Neural progenitor cell (in vitro differentiated cells): Measurements from ENCODE around the gene ZNF512. TPM values are rescaled to one million over a fixed set of nuclear protein-coding genes. Genes with fewer than 3 reads are reported as not detected.

Experiments
- DNase-seq: peaks from one replicate; pipeline ENCODE4 v3.0.0-alpha.2; 2016; ENCODE audit warnings: low spot score
- H2AFZ ChIP-seq: fragments of 200-600 bp; sonication (generic); replicated peaks from 2 replicates; pipeline ENCODE4 v1.6.1; 2016; ENCODE audit warnings: antibody characterized with exemption
- H3F3A ChIP-seq: fragments of 200-600 bp; sonication (generic); 2 replicates; pipeline ENCODE4 v1.6.1; 2016; ENCODE audit warnings: antibody characterized with exemption, low read depth
- H3K27ac ChIP-seq: fragments of 200-600 bp; sonication (generic); 2 replicates; pipeline ENCODE4 v1.5.1; 2016; ENCODE audit warnings: mild to moderate bottlenecking
- H3K27me3 ChIP-seq: fragments of 200-600 bp; sonication (generic); 2 replicates; pipeline ENCODE4 v1.6.1; 2016; ENCODE audit warnings: mild to moderate bottlenecking, moderate library complexity
- H3K36me3 ChIP-seq: fragments of 200-600 bp; sonication (generic); 2 replicates; pipeline ENCODE4 v1.5.1; 2016
- H3K4me1 ChIP-seq: fragments of 200-600 bp; sonication (generic); 2 replicates; pipeline ENCODE4 v1.6.1; 2016; ENCODE audit warnings: mixed run types
- H3K4me2 ChIP-seq: fragments of 200-600 bp; sonication (generic); 2 replicates; pipeline ENCODE4 v1.6.1; 2016
- H3K4me3 ChIP-seq: fragments of 200-600 bp; sonication (generic); 2 replicates; pipeline ENCODE4 v1.5.1; 2016
- H3K79me2 ChIP-seq: fragments of 200-600 bp; sonication (generic); 2 replicates; pipeline ENCODE4 v1.6.1; 2016; ENCODE audit warnings: low read depth
- H3K9ac ChIP-seq: fragments of 200-600 bp; sonication (generic); 2 replicates; pipeline ENCODE4 v1.6.1; 2016
- H3K9me3 ChIP-seq: fragments of 200-600 bp; sonication (generic); 2 replicates; pipeline ENCODE4 v1.5.1; 2016; ENCODE audit warnings: low read depth
- H4K20me1 ChIP-seq: fragments of 200-600 bp; sonication (generic); 2 replicates; pipeline ENCODE4 v1.6.1; 2016; ENCODE audit warnings: low read depth
- H3K27ac Mint-ChIP-seq: 3 replicates; pipeline ENCODE4 v1.8.0; 2021; ENCODE audit warnings: mixed read lengths
- H3K27me3 Mint-ChIP-seq: 2 replicates; pipeline ENCODE4 v1.8.0; 2022; ENCODE audit warnings: low read depth, mild to moderate bottlenecking, inconsistent platforms, moderate library complexity, mixed read lengths; ENCODE audit not compliant: insufficient read depth
- H3K36me3 Mint-ChIP-seq: 3 replicates; pipeline ENCODE4 v1.8.0; 2021; ENCODE audit warnings: mixed read lengths
- H3K4me1 Mint-ChIP-seq: 3 replicates; pipeline ENCODE4 v1.8.0; 2021; ENCODE audit warnings: mixed read lengths
- H3K4me3 Mint-ChIP-seq: 3 replicates; pipeline ENCODE4 v1.8.0; 2021; ENCODE audit warnings: mild to moderate bottlenecking, moderate library complexity, mixed read lengths
- H3K9me3 Mint-ChIP-seq: 3 replicates; pipeline ENCODE4 v1.8.0; 2020; ENCODE audit warnings: mixed read lengths
- EZH2 ChIP-seq: fragments of 200-600 bp; sonication (generic); IDR thresholded peaks from 2 replicates; pipeline ENCODE4 v1.6.1; 2017; ENCODE audit warnings: antibody characterized with exemption, mild to moderate bottlenecking, moderate library complexity
- EZH2phosphoT487 ChIP-seq: fragments of 200-600 bp; sonication (generic); IDR thresholded peaks from 2 replicates; pipeline ENCODE4 v1.6.1; 2017; ENCODE audit warnings: antibody characterized with exemption
- total RNA-seq: library from RNA; depleted of rRNA; stranded (reverse); fragments of >200 nt; gene quantifications from 2 replicates; pipeline ENCODE4 v1.2.3, GENCODE V29; 2015; ENCODE audit warnings: low replicate concordance
- TF ChIP-seq, protein P1 (sequence below): fragments of 200-600 bp; sonication (generic); IDR thresholded peaks from 2 replicates; pipeline ENCODE4 v1.5.1; 2017; ENCODE audit warnings: antibody characterized with exemption, mild to moderate bottlenecking

The ZNF512 gene
- total RNA-seq, 1 donor from 2014 or later: 106 TPM

DNA sequence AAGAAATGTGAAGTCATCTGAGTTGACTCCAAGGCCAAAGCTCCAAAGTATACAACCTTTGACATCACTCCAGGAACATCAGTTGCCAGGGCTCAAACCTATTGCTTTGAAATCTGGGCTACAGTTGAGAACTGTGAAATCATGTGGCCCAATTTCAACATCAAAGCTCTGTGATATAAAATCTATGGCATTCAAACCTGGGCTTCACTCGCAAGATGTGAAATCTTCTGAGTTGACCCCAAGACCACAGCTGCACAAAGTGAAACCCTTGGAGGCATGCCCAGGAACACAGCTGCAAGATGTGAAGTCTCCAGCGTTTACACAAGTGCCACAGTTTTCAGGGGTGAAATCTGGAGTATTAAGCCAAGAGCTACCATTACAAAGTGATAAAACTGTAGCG lies 9.4 kb upstream of the ZNF512 start:
- H3K4me2 ChIP-seq: no peak overlapping the region
- Mint-ChIP-seq H3K27ac (no peak overlapping the region), H3K9me3 (peaks cover 8% of the 10 kb centered on the region), H3K27me3 (no peaks in the 10 kb centered on the region), H3K4me3 (no peak overlapping the region), H3K4me1 (no peaks in the 10 kb centered on the region), H3K36me3 (no peaks in the 10 kb centered on the region)
- TF ChIP-seq EZH2phosphoT487 (no peak), EZH2 (no peak)
- TF ChIP-seq, protein P1, sequence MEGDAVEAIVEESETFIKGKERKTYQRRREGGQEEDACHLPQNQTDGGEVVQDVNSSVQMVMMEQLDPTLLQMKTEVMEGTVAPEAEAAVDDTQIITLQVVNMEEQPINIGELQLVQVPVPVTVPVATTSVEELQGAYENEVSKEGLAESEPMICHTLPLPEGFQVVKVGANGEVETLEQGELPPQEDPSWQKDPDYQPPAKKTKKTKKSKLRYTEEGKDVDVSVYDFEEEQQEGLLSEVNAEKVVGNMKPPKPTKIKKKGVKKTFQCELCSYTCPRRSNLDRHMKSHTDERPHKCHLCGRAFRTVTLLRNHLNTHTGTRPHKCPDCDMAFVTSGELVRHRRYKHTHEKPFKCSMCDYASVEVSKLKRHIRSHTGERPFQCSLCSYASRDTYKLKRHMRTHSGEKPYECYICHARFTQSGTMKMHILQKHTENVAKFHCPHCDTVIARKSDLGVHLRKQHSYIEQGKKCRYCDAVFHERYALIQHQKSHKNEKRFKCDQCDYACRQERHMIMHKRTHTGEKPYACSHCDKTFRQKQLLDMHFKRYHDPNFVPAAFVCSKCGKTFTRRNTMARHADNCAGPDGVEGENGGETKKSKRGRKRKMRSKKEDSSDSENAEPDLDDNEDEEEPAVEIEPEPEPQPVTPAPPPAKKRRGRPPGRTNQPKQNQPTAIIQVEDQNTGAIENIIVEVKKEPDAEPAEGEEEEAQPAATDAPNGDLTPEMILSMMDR: no peak
- H3F3A ChIP-seq: no peaks in the 10 kb centered on the region
- no peaks in the 10 kb centered on the region for H3K36me3 ChIP-seq
- DNase-seq: no peak
- no peak overlapping the region for H3K27ac ChIP-seq
- peaks cover 49% of the 10 kb centered on the region for H3K27me3 ChIP-seq
- H2AFZ ChIP-seq: no peak overlapping the region
- H3K9ac ChIP-seq: no peak overlapping the region
- no peaks in the 10 kb centered on the region for H3K4me1 ChIP-seq
- no peak overlapping the region for H3K4me3 ChIP-seq
- no peaks in the 10 kb centered on the region for H4K20me1 ChIP-seq
- H3K9me3 ChIP-seq: no peaks in the 10 kb centered on the region
- H3K79me2 ChIP-seq: no peaks in the 10 kb centered on the region

- Mint-ChIP-seq H3K4me1 (peaks cover 18% of the 10 kb centered on the region), H3K27me3 (peaks cover 8% of the 10 kb centered on the region), H3K9me3 (peaks cover 30% of the 10 kb centered on the region), H3K4me3 (peak overlapping the region; percentile 92), H3K27ac (no peak overlapping the region), H3K36me3 (peaks cover 13% of the 10 kb centered on the region)
- Histone ChIP-seq H3K27me3 (peaks cover 31% of the 10 kb centered on the region), H3K9ac (no peak overlapping the region), H4K20me1 (peaks cover 21% of the 10 kb centered on the region), H3K36me3 (no peaks in the 10 kb centered on the region), H3K27ac (no peak overlapping the region), H3K4me1 (peaks cover 10% of the 10 kb centered on the region), H3K9me3 (no peaks in the 10 kb centered on the region), H3K4me3 (no peak overlapping the region), H2AFZ (no peak overlapping the region), H3K79me2 (peaks cover 37% of the 10 kb centered on the region), H3K4me2 (no peak overlapping the region), H3F3A (no peaks in the 10 kb centered on the region)
- DNase-seq: no peak
- TF ChIP-seq EZH2phosphoT487: no peak
- TF ChIP-seq, protein P1: no peak
- TF ChIP-seq EZH2: no peak
Observed at GRCh38 chr2:27581417-27582128, 1.3 kb upstream of the ZNF512 start.

DNA sequence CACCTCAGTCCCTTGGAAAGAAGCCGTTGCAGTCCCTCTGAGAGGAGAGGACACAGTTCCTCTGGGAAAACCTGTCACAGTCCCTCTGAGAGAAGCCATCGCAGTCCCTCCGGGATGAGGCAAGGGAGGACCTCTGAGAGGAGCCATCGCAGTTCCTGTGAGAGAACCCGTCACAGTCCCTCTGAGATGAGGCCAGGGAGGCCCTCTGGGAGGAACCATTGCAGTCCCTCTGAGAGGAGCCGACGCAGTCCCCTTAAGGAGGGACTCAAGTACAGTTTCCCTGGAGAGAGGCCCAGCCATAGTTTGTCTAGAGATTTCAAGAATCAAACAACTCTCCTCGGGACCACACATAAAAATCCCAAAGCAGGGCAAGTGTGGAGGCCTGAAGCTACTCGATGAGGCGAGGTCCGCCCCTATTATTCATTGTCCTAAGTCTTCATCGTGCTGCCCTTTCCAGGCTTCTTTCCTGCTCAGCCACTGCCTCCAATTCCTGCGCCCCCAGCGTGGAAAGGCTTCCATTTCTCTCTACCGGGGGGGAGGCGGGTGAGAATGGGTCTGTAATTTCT lies 630 bp upstream of the ZNF512 start:
- peak overlapping the region; percentile 86 for H2AFZ ChIP-seq
- H3K4me3 Mint-ChIP-seq: peak overlapping the region; percentile 92
- H3K27ac ChIP-seq: no peak overlapping the region
- H3K9ac ChIP-seq: no peak overlapping the region
- peaks cover 21% of the 10 kb centered on the region for H4K20me1 ChIP-seq
- H3K36me3 ChIP-seq: no peaks in the 10 kb centered on the region
- peaks cover 8% of the 10 kb centered on the region for H3K27me3 Mint-ChIP-seq
- peaks cover 18% of the 10 kb centered on the region for H3K4me1 Mint-ChIP-seq
- H3K36me3 Mint-ChIP-seq: peaks cover 15% of the 10 kb centered on the region
- peak overlapping the region; percentile 92 for H3K27ac Mint-ChIP-seq
- H3K9me3 Mint-ChIP-seq: peaks cover 30% of the 10 kb centered on the region
- DNase-seq: peak; percentile 9
- H3F3A ChIP-seq: no peaks in the 10 kb centered on the region
- H3K27me3 ChIP-seq: peaks cover 31% of the 10 kb centered on the region
- peaks cover 43% of the 10 kb centered on the region for H3K79me2 ChIP-seq
- H3K4me1 ChIP-seq: peaks cover 10% of the 10 kb centered on the region
- peak overlapping the region; percentile 97 for H3K4me2 ChIP-seq
- TF ChIP-seq EZH2phosphoT487 (no peak), EZH2 (no peak)
- TF ChIP-seq, protein P1: no peak
- H3K9me3 ChIP-seq: no peaks in the 10 kb centered on the region
- peak overlapping the region; percentile 89 for H3K4me3 ChIP-seq
